Left cardiac atrium (tissue), 4 donors: ENCODE data around the gene PFN3. TPM values are rescaled to one million over a fixed set of nuclear protein-coding genes. Genes with fewer than 3 reads are reported as not detected.

ENCODE experiments used
- ATAC-seq, 2 donors: fragments of 200-7000 bp; cut with Tn5 transposase; one replicate each; pipeline ENCODE4 v1.9.1; 2020; ENCODE audit warnings: mild to moderate bottlenecking in 2 of 2, moderate library complexity in 2 of 2
- DNase-seq: peaks from one replicate; pipeline ENCODE4 v3.0.0-alpha.2; 2020
- intact Hi-C, 2 donors: fragments of 100-400 bp; cut with DNase I; formaldehyde crosslinking; loops; one replicate each; pipeline versions ENCODE4 v1.14.1 to v1.15.1; 2022 to 2023
- total RNA-seq, 2 donors: library from RNA; stranded (reverse); fragmentation: NEBNext Ultra II Directional; extraction: Animal tissue kit (Norgen Biotek cat#: 25700); gene quantifications; one replicate each; pipeline ENCODE4 v1.2.1, GENCODE V29; 2021
- donor health status: DM: no; HTN: yes; CAD: no.
- donor health status: DM: no; HTN: yes; CAD: no; lungs with severe emphysema.
- donor health status: DM: yes; HTN: yes; CAD: no.
- donor health status: Dilated cardiomyopathy.

Gene PFN3
- total RNA-seq, 2 donors from 2014 or later: not detected

GRCh38 chr5:177403792-177404640, 3.6 kb upstream of the PFN3 start:
- ATAC-seq (peak; percentile 92 to 95), DNase-seq (peak; percentile 91)
- intact Hi-C loops: loop anchor here in 1 of 2 donors (1.0 kb wide), 1 partner anchor 50 kb away; no protein-coding TSS in a partner anchor

- intact Hi-C loops: loop anchor here in 1 of 2 donors (1.0 kb wide), 1 partner anchor 51 kb away; no protein-coding TSS in a partner anchor
- ATAC-seq: peak; percentile 5 to 14
Measured at GRCh38 chr5:177403102-177403791, 2.8 kb upstream of the PFN3 start.

DNA sequence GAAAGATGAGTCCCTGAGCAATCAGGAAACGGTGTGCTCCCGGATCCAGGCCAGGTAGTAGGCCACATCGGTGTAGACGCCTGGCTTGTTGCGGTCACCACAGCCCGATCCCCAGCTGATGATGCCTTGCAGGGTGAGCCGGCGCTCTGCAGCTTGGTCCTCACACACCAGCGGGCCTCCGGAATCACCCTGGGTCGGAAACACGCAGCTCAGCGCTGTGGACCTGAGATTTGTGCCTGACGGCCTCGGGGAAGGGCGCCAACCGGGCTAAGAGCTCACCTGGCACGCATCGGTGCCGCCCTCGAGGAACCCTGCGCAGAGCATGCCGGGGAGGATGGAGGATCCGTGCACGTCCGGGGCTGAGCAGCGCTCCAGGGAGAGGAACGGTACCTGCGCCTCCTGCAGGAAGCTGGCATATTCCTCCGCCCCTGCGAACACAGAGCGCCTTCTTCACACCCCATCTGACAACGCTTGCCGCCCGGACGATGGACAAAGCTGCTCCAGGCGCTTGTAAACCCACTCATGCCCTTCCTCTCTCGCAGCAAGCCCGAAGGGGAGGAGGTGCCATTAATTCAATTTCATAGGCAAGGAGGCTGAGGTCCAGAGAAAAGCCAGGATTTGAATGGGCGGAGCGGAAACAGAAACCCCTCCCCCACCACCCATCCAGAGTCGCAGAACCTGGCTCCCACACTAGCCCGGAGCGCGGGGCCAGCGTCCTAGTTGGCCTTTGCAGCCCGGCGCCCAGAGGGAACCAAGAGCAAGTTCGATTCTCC, 2.0 kb upstream of the PFN3 start:
- peak in 1 of 2 donors; percentile 51 for ATAC-seq
- peak; percentile 51 for DNase-seq

More at GRCh38 chr5:177403102-177403791, 2.8 kb upstream of the PFN3 start:
- DNase-seq: no peak

GRCh38 chr5:177397875-177398390, 2.5 kb downstream of the PFN3 start:
- no peak for DNase-seq
- ATAC-seq: no peak
- intact Hi-C loops: loop anchor here in 1 of 2 donors (10.0 kb wide), 1 partner anchor 667 kb away; no protein-coding TSS in a partner anchor

More for the DNA sequence above, 2.0 kb upstream of the PFN3 start:
- intact Hi-C loops: loop anchor here in 1 of 2 donors (1.0 kb wide), 1 partner anchor 52 kb away; no protein-coding TSS in a partner anchor

DNA sequence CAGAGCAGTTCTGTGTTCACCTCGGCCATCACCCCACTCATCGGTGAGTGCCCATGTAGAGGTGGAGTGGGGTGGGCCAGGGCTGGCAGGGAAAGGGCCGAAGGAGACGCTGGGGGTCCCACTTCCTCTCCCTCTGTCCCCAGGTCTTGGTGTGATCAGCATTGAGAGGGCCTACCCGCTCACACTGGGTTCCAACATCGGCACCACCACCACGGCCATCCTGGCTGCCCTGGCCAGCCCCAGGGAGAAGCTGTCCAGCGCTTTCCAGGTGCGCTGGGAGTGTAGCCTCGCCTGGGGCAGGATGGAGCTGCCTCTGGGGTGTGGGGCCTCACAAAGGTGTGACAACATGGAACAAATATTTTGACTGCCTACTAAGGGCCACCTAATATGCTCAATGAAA, 3.7 kb downstream of the PFN3 start:
- ATAC-seq: no peak

GRCh38 chr5:177396078-177396477, 4.4 kb downstream of the PFN3 start:
- DNase-seq (no peak), ATAC-seq (no peak)
- intact Hi-C loops: loop anchor here in 1 of 2 donors (10.0 kb wide), 1 partner anchor 669 kb away; no protein-coding TSS in a partner anchor

More for the DNA sequence above, 3.7 kb downstream of the PFN3 start:
- intact Hi-C loops: loop anchor here in 1 of 2 donors (10.0 kb wide), 1 partner anchor 668 kb away; no protein-coding TSS in a partner anchor
- no peak for DNase-seq

- DNase-seq: no peak
- intact Hi-C loops: loop anchor here (5.0 to 10.0 kb wide), 2 partner anchors 58 to 671 kb away; no protein-coding TSS in a partner anchor
- ATAC-seq: no peak
Measured at GRCh38 chr5:177393990-177394389, 6.5 kb downstream of the PFN3 start.

GRCh38 chr5:177393206-177393765, 7.2 kb downstream of the PFN3 start:
- DNase-seq: no peak
- no peak for ATAC-seq
- intact Hi-C loops: loop anchor here (5.0 to 10.0 kb wide), 2 partner anchors 59 to 672 kb away; no protein-coding TSS in a partner anchor

- intact Hi-C loops: loop anchor here (5.0 to 10.0 kb wide), 2 partner anchors 60 to 672 kb away; no protein-coding TSS in a partner anchor
- no peak for ATAC-seq
- DNase-seq: no peak
Measured at GRCh38 chr5:177392765-177393164, 7.7 kb downstream of the PFN3 start.

DNA sequence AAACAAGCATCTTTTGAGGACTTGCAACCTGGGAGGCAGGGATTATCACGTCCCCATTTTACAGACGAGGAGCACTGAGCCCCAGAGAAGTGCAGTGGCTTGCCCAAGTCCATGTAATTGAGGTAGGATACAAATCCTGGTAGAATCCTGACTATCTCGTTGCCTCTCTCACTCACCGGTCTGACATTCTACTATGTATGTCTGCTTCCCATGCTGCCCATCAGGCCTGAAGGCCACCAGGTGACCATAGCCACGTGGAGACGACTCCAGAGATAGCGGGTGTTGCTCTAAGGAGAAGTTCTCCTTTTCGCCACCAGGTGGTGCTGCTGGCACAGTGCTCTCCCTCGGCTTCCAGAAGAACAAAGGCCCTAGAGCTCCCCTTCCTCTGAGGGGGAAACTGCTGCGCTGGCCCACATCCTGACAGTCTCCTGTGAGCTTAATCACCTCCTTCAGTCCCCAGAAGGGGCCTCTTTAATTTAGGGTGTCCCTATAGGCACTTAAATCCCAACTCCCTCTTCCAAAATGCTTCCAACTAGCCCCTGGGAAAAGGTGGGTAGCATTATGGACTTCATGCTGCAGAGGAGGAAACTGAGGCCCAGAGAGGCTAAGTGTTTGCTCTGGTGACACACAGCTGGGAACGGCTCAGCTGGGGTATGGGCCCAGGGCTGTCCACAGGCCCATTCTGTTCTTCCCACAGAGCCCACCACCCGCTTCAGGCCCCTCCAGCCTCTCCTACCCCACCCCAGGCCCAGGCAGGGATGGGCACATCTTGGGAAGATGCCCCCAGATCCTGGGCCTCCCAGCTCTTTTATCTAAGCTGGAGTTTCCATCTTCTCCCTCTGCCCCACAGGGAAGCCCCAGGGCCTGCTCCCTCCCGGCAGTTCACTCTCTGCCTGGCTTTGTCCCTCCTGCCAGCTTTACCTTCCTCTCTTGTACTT, 9.8 kb downstream of the PFN3 start:
- DNase-seq (peak; percentile 78), ATAC-seq (peak; percentile 85 to 88)
- intact Hi-C loops: loop anchor here (1.0 to 10.0 kb wide), 4 partner anchors 62 to 674 kb away; no protein-coding TSS in a partner anchor

DNA sequence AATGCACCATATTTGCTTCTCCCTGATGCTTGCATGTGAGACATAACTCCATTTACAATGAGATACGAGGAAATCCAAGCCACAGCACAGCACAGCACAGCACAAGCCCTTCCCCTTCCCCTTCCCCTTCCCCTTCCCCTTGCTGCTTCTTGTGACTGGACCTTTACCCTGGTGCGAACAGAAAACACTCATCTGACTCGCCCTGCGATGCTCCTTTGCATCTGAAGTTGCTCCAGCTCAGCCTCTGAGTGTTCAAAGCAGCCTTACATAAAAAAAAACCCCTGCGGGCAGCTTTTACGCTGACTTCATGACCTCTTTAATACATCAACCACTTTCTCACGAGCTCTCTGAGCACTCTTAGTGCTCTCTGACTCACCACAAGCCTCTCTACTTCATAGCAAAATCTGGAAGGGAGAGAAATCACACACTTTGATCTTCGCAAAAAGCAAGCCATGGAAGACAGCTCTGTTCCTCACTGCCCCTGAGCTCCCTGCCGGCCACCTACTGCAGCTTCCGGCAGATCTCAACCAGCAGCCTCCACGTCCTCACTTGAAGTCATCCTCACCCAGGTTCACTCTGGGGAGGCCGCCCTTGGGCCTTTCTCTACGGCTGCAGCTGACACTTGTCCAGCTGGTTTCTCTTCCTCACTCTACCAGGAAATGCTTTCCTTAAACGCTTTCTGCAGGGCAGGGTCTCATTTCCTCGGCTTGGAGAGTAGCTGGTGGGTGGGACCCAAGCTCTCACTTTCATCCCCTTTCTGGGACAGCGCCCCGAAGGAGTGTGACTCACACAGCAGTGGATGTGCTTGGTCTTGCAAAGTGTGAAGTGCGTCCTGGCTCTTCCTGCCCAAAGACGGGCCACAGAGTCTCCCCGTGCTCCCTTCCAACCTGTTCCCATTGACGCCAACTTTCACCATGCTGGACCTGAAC, 11.0 kb downstream of the PFN3 start:
- ATAC-seq (peak in 1 of 2 donors; percentile 46), DNase-seq (no peak)
- intact Hi-C loops: loop anchor here (1.0 to 10.0 kb wide), 5 partner anchors 63 to 675 kb away; no protein-coding TSS in a partner anchor

- DNase-seq: no peak
- no peak for ATAC-seq
- intact Hi-C loops: loop anchor here in 1 of 2 donors (5.0 kb wide), 1 partner anchor 114 kb away; no protein-coding TSS in a partner anchor
Measured at GRCh38 chr5:177388521-177389052, 11.9 kb downstream of the PFN3 start.

DNA sequence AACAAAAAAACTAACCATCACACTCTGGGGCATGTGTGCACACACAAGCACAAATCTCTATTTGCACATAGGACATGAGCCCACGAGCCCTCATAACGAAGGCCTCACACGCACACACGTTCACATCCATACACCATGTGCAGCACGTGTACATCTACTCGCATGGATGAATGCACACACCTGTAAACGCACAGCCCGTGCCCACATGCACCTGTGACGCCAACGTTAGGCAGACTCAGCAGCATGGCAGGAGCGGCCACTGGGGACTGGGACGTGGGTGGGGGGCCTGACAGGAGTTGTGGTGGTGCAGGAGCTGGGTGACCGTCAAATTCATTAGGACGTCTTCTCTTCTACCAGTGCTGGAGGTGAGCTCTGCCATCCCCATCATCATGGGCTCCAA, 13.1 kb downstream of the PFN3 start:
- DNase-seq (no peak), ATAC-seq (no peak)
- intact Hi-C loops: loop anchor here in 1 of 2 donors (5.0 kb wide), 1 partner anchor 115 kb away; no protein-coding TSS in a partner anchor

GRCh38 chr5:177386542-177386941, 13.9 kb downstream of the PFN3 start:
- ATAC-seq (no peak), DNase-seq (no peak)
- intact Hi-C loops: loop anchor here in 1 of 2 donors (5.0 kb wide), 1 partner anchor 116 kb away; no protein-coding TSS in a partner anchor

DNA sequence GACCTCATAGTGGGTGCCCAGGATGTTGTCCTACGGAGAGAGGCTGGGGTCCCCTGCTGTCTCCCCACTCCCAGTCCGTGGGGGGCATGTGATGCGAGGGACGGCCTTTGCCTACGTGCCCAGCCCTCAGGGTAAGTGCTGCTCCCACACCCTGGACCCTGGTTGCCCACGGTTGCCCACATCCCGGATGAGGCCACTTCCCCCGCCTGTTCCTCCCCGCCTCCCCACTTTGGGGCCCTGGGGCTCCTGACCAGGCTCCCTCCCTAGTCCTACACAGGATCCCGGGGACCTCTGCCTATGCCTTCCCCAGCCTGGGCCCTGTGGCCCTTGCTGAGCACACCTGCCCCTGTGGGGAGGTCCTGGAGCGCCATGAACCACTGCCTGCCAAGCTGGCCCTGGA, 14.7 kb downstream of the PFN3 start:
- DNase-seq (no peak), ATAC-seq (no peak)
- intact Hi-C loops: loop anchor here in 1 of 2 donors (5.0 kb wide), 1 partner anchor 117 kb away; no protein-coding TSS in a partner anchor
